HEK293T (cell line): ENCODE results near the gene ABCA9.
"Not testable (repeated sequence)": the region's sequence is repeated elsewhere in the genome, so short reads cannot be mapped to it uniquely, and the experiment has no call there.

ENCODE experiments used
- CTCF ChIA-PET: fragments of 350-600 bp; formaldehyde crosslinking; extraction: SDS; loops from one replicate; lab custom pipeline; 2021; ENCODE audit warnings: antibody characterized with exemption, inconsistent platforms; lab: Yijun Ruan, JAX
- POLR2A ChIA-PET: fragments of 350-600 bp; formaldehyde crosslinking; extraction: SDS; loops from one replicate; lab custom pipeline; 2020; ENCODE audit warnings: antibody characterized with exemption, inconsistent platforms; lab: Yijun Ruan, JAX
- DNase-seq: peaks from one replicate; pipeline ENCODE4 v3.0.0; 2012; ENCODE audit warnings: mixed read lengths; ENCODE audit errors: extremely low spot score
- ARNT ChIP-seq: fragments of 450-650 bp; IDR thresholded peaks from 2 replicates; pipeline ENCODE4 v1.6.1; 2017; ENCODE audit warnings: mild to moderate bottlenecking
- BHLHE40 ChIP-seq: fragments of 450-650 bp; IDR thresholded peaks from 2 replicates; pipeline ENCODE4 v1.6.1; 2016; ENCODE audit warnings: mild to moderate bottlenecking, moderate library complexity, borderline replicate concordance
- CTBP1 ChIP-seq: fragments of 450-650 bp; IDR thresholded peaks from 2 replicates; pipeline ENCODE4 v1.6.1; 2016; ENCODE audit warnings: borderline replicate concordance
- ELF4 ChIP-seq: fragments of 450-650 bp; IDR thresholded peaks from 2 replicates; pipeline ENCODE4 v1.6.1; 2017; ENCODE audit warnings: antibody characterized with exemption
- FOXA1 ChIP-seq: fragments of 450-650 bp; IDR thresholded peaks from 2 replicates; pipeline ENCODE4 v1.6.1; 2016; ENCODE audit warnings: mild to moderate bottlenecking
- FOXK2 ChIP-seq: fragments of 450-650 bp; IDR thresholded peaks from 2 replicates; pipeline ENCODE4 v1.6.1; 2016; ENCODE audit warnings: mild to moderate bottlenecking
- FOXM1 ChIP-seq: fragments of 450-650 bp; IDR thresholded peaks from 2 replicates; pipeline ENCODE4 v1.6.1; 2017; ENCODE audit warnings: mild to moderate bottlenecking, borderline replicate concordance
- HDGF ChIP-seq: fragments of 450-650 bp; IDR thresholded peaks from 2 replicates; pipeline ENCODE4 v1.6.1; 2017; ENCODE audit warnings: antibody characterized with exemption, borderline replicate concordance
- L3MBTL2 ChIP-seq: fragments of 450-650 bp; conservative IDR thresholded peaks from 2 replicates; pipeline ENCODE4 v1.6.1; 2016; ENCODE audit warnings: mild to moderate bottlenecking
- LEF1 ChIP-seq: fragments of 450-650 bp; IDR thresholded peaks from 2 replicates; pipeline ENCODE4 v1.6.1; 2017; ENCODE audit warnings: mild to moderate bottlenecking, borderline replicate concordance
- NFRKB ChIP-seq: fragments of 450-650 bp; IDR thresholded peaks from 2 replicates; pipeline ENCODE4 v1.6.1; 2016; ENCODE audit warnings: mild to moderate bottlenecking, moderate library complexity
- PKNOX1 ChIP-seq: fragments of 450-650 bp; IDR thresholded peaks from 2 replicates; pipeline ENCODE4 v1.6.1; 2016
- SP1 ChIP-seq: fragments of 450-650 bp; IDR thresholded peaks from 2 replicates; pipeline ENCODE4 v1.6.1; 2017
- SUZ12 ChIP-seq: fragments of 450-650 bp; IDR thresholded peaks from 2 replicates; pipeline ENCODE4 v1.6.1; 2016; ENCODE audit warnings: mild to moderate bottlenecking
- TARDBP ChIP-seq: fragments of 450-650 bp; IDR thresholded peaks from 2 replicates; pipeline ENCODE4 v1.6.1; 2016
- ZNF384 ChIP-seq: fragments of 450-650 bp; IDR thresholded peaks from 2 replicates; pipeline ENCODE4 v1.6.1; 2016

Gene ABCA9

GRCh38 chr17:68961214-68961882 lies 99.4 kb downstream of the ABCA9 start:
- ChIA-PET CTCF (no interaction called here), POLR2A (no interaction called here)
- TF ChIP-seq CTBP1 (no peak), SP1 (no peak), LEF1 (no peak), FOXM1 (no peak), PKNOX1 (no peak), HDGF (no peak), TARDBP (no peak), NFRKB (no peak), L3MBTL2 (no peak), ARNT (no peak), ELF4 (no peak), ZNF384 (no peak), SUZ12 (no peak), FOXK2 (no peak), FOXA1 (no peak), BHLHE40 (no peak)
- no peak for DNase-seq

- POLR2A ChIA-PET, CTCF ChIA-PET, DNase-seq: not testable (repeated sequence)
Measured at GRCh38 chr17:68959117-68959516, 101.6 kb downstream of the ABCA9 start.

- ChIA-PET POLR2A (no interaction called here), CTCF (no interaction called here)
- no peak for TF ChIP-seq TARDBP
- TF ChIP-seq ARNT, result no peak
- no peak for TF ChIP-seq ELF4
- TF ChIP-seq L3MBTL2, result no peak
- no peak for TF ChIP-seq CTBP1
- TF ChIP-seq SUZ12, result no peak
- TF ChIP-seq LEF1, result no peak
- TF ChIP-seq PKNOX1, result no peak
- no peak for TF ChIP-seq ZNF384
- no peak for TF ChIP-seq FOXA1
- no peak for TF ChIP-seq BHLHE40
- no peak for DNase-seq
Measured at GRCh38 chr17:68957944-68958343, 102.8 kb downstream of the ABCA9 start.

- CTCF ChIA-PET, result interaction anchor here (1.8 kb wide), 1 partner anchor 183 kb away, joined by 4 read pairs; no protein-coding TSS in a partner anchor
- no peak for DNase-seq
- TF ChIP-seq ZNF384 (no peak), FOXK2 (no peak), FOXM1 (no peak), LEF1 (no peak), SP1 (no peak), NFRKB (no peak), CTBP1 (no peak), ELF4 (no peak), ARNT (no peak), SUZ12 (no peak), L3MBTL2 (no peak), HDGF (no peak), TARDBP (no peak), BHLHE40 (no peak), FOXA1 (no peak), PKNOX1 (no peak)
- POLR2A ChIA-PET, result no interaction called here
Measured at GRCh38 chr17:68955181-68955841, 105.4 kb downstream of the ABCA9 start, which contains the start of gene ABCA8. Gene ABCA8, minus strand, starts transcription at chr17:68955392. Its CDS starts 13,358 bp downstream, at chr17:68942034.

GRCh38 chr17:68954146-68954896 lies 106.4 kb downstream of the ABCA9 start:
- CTCF ChIA-PET, result interaction anchor here (1.8 kb wide), 1 partner anchor 182 kb away, joined by 4 read pairs; no protein-coding TSS in a partner anchor
- no peak for DNase-seq
- TF ChIP-seq FOXK2 (no peak), FOXA1 (no peak), BHLHE40 (no peak), SP1 (no peak), ELF4 (no peak), CTBP1 (no peak), ARNT (no peak), NFRKB (no peak)
- POLR2A ChIA-PET, result no interaction called here
